MM.1S (cell line): ENCODE data around the gene MAGEB17.

Experiments
- DNase-seq: peaks from one replicate; pipeline ENCODE4 v3.0.0-alpha.2; 2015
- H2AFZ ChIP-seq: fragments of 300-600 bp; sonication (generic); 2 replicates; pipeline ENCODE4 v1.6.0; 2016; ENCODE audit warnings: antibody characterized with exemption, low read length
- H3F3A ChIP-seq: fragments of 300-600 bp; sonication (generic); 2 replicates; pipeline ENCODE4 v1.6.1; 2016; ENCODE audit warnings: mild to moderate bottlenecking, antibody characterized with exemption, low read length, moderate library complexity, mixed read lengths; ENCODE audit not compliant: insufficient read depth
- H3K27ac ChIP-seq: fragments of 300-600 bp; sonication (generic); 2 replicates; pipeline ENCODE4 v1.5.1; 2016; ENCODE audit warnings: mild to moderate bottlenecking, low read length
- H3K27me3 ChIP-seq: fragments of 300-600 bp; sonication (generic); replicated peaks from 2 replicates; pipeline ENCODE4 v1.6.0; 2016; ENCODE audit warnings: low read length; ENCODE audit not compliant: insufficient read depth
- H3K36me3 ChIP-seq: fragments of 300-600 bp; sonication (generic); replicated peaks from 2 replicates; pipeline ENCODE4 v1.6.1; 2016; ENCODE audit warnings: mild to moderate bottlenecking, low read length, mixed read lengths; ENCODE audit not compliant: insufficient read depth
- H3K4me1 ChIP-seq: fragments of 300-600 bp; sonication (generic); 2 replicates; pipeline ENCODE4 v1.6.1; 2016; ENCODE audit warnings: low read length, mixed read lengths
- H3K4me2 ChIP-seq: fragments of 300-600 bp; sonication (generic); 2 replicates; pipeline ENCODE4 v1.6.0; 2016; ENCODE audit warnings: low read depth, low read length
- H3K4me3 ChIP-seq: fragments of 300-600 bp; sonication (generic); 2 replicates; pipeline ENCODE4 v1.5.1; 2016; ENCODE audit warnings: low read length, mixed read lengths
- H3K79me2 ChIP-seq: fragments of 300-600 bp; sonication (generic); 2 replicates; pipeline ENCODE4 v1.6.1; 2016; ENCODE audit warnings: mixed run types, low read length, mixed read lengths
- H3K9ac ChIP-seq: fragments of 300-600 bp; sonication (generic); 2 replicates; pipeline ENCODE4 v1.6.1; 2016; ENCODE audit warnings: low read length, mixed read lengths
- H3K9me2 ChIP-seq: fragments of 300-600 bp; sonication (generic); replicated peaks from 2 replicates; pipeline ENCODE4 v1.6.1; 2016; ENCODE audit warnings: mild to moderate bottlenecking, low read length, mixed read lengths; ENCODE audit not compliant: insufficient read depth
- H3K9me3 ChIP-seq: fragments of 300-600 bp; sonication (generic); replicated peaks from 2 replicates; pipeline ENCODE4 v1.6.1; 2016; ENCODE audit warnings: mild to moderate bottlenecking, low read length, mixed read lengths; ENCODE audit not compliant: insufficient read depth
- H4K20me1 ChIP-seq: fragments of 300-600 bp; sonication (generic); 2 replicates; pipeline ENCODE4 v1.6.1; 2016; ENCODE audit warnings: mild to moderate bottlenecking, low read length, moderate library complexity, mixed read lengths; ENCODE audit not compliant: insufficient read depth
- EZH2 ChIP-seq: fragments of 300-600 bp; sonication (generic); optimal IDR thresholded peaks from 2 replicates; pipeline ENCODE3; 2017; ENCODE audit warnings: low read depth, mild to moderate bottlenecking, antibody characterized with exemption, low read length, mixed read lengths
- EZH2phosphoT487 ChIP-seq: fragments of 300-600 bp; sonication (generic); IDR thresholded peaks from 2 replicates; pipeline ENCODE4 v1.6.1; 2018; ENCODE audit warnings: antibody characterized with exemption, low read length
- TF ChIP-seq, protein P1 (sequence below): fragments of 300-600 bp; sonication (generic); IDR thresholded peaks from 2 replicates; pipeline ENCODE4 v1.5.1; 2016; ENCODE audit warnings: antibody characterized with exemption, low read length, mixed read lengths

Gene MAGEB17

DNA sequence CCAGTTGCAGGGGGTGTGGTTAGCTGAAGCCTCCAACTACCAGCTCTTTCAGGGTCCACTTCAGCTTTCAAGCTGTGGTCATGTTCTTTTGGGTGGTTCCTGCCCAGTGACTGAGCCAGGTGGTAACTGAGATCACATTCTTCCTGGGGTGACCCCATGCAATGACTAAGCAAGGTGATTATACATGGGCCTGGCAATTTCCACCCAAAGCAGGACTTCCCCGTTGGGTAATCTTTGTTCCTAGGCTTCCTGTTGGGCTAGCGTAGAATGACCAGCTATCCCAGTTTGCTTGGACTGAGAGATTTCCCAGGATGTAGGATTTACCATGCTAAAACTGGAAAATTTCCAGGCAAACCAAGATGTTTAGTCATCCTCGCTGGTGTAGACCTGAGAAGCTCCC, 18.4 kb upstream of the MAGEB17 start:
- H3K9me3 ChIP-seq: no peaks in the 10 kb centered on the region
- TF ChIP-seq EZH2 (no peak), EZH2phosphoT487 (no peak)
- TF ChIP-seq, protein P1, sequence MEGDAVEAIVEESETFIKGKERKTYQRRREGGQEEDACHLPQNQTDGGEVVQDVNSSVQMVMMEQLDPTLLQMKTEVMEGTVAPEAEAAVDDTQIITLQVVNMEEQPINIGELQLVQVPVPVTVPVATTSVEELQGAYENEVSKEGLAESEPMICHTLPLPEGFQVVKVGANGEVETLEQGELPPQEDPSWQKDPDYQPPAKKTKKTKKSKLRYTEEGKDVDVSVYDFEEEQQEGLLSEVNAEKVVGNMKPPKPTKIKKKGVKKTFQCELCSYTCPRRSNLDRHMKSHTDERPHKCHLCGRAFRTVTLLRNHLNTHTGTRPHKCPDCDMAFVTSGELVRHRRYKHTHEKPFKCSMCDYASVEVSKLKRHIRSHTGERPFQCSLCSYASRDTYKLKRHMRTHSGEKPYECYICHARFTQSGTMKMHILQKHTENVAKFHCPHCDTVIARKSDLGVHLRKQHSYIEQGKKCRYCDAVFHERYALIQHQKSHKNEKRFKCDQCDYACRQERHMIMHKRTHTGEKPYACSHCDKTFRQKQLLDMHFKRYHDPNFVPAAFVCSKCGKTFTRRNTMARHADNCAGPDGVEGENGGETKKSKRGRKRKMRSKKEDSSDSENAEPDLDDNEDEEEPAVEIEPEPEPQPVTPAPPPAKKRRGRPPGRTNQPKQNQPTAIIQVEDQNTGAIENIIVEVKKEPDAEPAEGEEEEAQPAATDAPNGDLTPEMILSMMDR: no peak
- H3K4me2 ChIP-seq: no peak overlapping the region
- no peaks in the 10 kb centered on the region for H3K36me3 ChIP-seq
- H3F3A ChIP-seq: no peaks in the 10 kb centered on the region
- no peaks in the 10 kb centered on the region for H4K20me1 ChIP-seq
- no peak for DNase-seq
- H3K4me3 ChIP-seq: no peak overlapping the region
- H2AFZ ChIP-seq: no peak overlapping the region
- no peak overlapping the region for H3K9ac ChIP-seq
- H3K4me1 ChIP-seq: no peaks in the 10 kb centered on the region
- H3K27me3 ChIP-seq: no peaks in the 10 kb centered on the region
- H3K79me2 ChIP-seq: no peaks in the 10 kb centered on the region
- no peaks in the 10 kb centered on the region for H3K9me2 ChIP-seq
- no peak overlapping the region for H3K27ac ChIP-seq

DNA sequence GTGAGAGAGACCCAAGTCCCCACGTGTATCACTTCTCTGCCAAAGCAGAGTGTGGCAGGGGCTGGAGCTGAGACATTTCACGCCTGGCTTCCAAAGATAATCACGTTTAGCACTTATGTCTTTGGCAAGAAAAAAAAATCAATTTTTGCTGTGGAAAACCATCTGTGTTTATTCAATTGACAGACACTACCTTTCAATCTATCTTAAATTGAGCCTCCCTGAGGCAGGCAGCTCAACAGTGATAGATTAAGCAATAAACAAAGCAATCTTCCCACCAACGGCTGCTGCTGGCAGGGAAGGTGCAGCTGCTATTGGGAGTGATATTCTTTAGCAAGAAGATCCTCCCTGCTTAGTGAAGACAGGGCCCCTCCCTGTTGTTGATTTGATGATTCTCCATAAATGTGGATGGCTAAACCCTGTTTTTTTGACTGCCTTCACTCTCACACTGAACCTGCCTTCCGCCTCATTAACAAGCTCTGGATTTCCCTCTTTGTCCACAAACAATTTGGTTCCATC, 11.6 kb upstream of the MAGEB17 start:
- H3K79me2 ChIP-seq: no peaks in the 10 kb centered on the region
- H3K9ac ChIP-seq: no peak overlapping the region
- H3K36me3 ChIP-seq: no peaks in the 10 kb centered on the region
- no peaks in the 10 kb centered on the region for H3K4me1 ChIP-seq
- H2AFZ ChIP-seq: no peak overlapping the region
- no peaks in the 10 kb centered on the region for H3K27me3 ChIP-seq
- H3K27ac ChIP-seq: no peak overlapping the region
- no peak overlapping the region for H3K4me2 ChIP-seq
- H3K9me2 ChIP-seq: no peaks in the 10 kb centered on the region
- no peaks in the 10 kb centered on the region for H3K9me3 ChIP-seq
- DNase-seq: no peak
- H3F3A ChIP-seq: no peaks in the 10 kb centered on the region
- TF ChIP-seq EZH2 (no peak), EZH2phosphoT487 (no peak)
- TF ChIP-seq, protein P1: no peak
- no peak overlapping the region for H3K4me3 ChIP-seq
- no peaks in the 10 kb centered on the region for H4K20me1 ChIP-seq

DNA sequence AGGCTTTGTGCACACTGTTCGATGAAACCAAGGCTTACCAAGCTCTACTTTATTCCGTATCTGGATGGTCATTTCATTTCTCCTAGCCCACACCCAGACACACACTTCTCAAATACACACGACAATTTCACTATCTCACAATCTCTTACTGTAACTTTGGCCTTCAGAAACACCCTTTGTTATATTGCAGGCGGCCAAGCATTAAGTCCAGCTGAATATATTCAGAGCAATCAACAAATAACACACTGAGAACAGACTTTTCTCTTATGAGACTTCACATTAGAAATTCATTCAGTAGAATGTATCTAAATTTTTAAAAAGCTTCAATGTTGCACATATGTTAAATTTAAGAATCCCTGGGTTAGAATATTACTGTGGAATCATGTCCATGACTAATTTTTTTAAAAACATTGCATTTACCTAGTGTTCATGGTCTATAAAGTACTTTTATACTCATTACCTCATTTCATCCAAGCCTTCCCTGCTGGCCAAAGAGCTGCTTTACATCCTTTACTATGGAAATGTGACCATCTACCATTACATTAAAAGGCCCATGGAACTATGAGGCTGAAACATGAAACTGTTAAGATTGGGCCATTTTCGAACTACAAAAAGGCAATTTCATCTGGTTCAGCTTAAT, 10.5 kb upstream of the MAGEB17 start:
- no peaks in the 10 kb centered on the region for H3K9me2 ChIP-seq
- no peak overlapping the region for H2AFZ ChIP-seq
- no peaks in the 10 kb centered on the region for H4K20me1 ChIP-seq
- no peaks in the 10 kb centered on the region for H3K9me3 ChIP-seq
- no peak overlapping the region for H3K4me2 ChIP-seq
- DNase-seq: no peak
- no peak overlapping the region for H3K27ac ChIP-seq
- no peak overlapping the region for H3K9ac ChIP-seq
- TF ChIP-seq, protein P1: no peak
- TF ChIP-seq EZH2phosphoT487 (no peak), EZH2 (no peak)
- H3K4me1 ChIP-seq: no peaks in the 10 kb centered on the region
- H3K4me3 ChIP-seq: no peak overlapping the region
- no peaks in the 10 kb centered on the region for H3K27me3 ChIP-seq
- no peaks in the 10 kb centered on the region for H3F3A ChIP-seq
- H3K79me2 ChIP-seq: no peaks in the 10 kb centered on the region
- H3K36me3 ChIP-seq: no peaks in the 10 kb centered on the region
